Activated CD8-positive, alpha-beta memory T cell treated with anti-CD3 and anti-CD28 coated beads for 48 hours (primary cell): ENCODE data around the gene SEL1L.
"Not testable (repeated sequence)": the region's sequence is repeated elsewhere in the genome, so short reads cannot be mapped to it uniquely, and the experiment has no call there.

Experiments
- DNase-seq, 3 experiments: peaks; one replicate each; pipeline ENCODE4 v3.0.0-alpha.2; 2020; ENCODE audit warnings: low read depth in 2 of 3, low spot score in 2 of 3

SEL1L gene

DNA sequence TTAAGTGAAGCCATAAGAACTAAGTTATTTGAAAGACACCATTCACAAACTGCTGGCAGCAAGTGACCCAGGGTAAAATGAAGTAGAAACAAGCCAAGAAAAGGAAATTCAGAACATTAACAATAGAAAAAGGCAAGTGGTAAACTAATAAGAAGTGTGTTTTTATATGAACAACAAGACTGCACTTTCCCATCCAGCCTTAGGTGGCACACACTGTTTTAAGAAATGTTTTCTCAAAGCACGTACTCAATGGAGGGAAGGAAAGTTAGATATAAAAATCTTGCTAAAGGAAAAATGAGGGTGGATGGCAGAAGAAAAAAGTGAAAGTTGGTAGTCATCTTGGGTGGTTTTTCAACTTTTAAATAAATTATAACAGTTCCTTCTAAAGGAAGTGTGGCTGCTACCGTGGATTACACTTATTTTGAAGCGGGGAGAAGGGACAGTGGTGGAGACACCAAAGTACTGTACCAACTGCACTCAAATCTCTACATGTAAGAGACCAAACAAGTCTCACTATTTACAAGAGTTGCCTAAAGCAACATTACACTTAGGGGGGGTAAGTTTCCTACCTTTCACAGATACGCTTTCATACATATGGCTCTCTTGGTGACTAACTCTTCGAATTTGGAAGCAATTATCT is 58.8 kb downstream of the SEL1L start:
- DNase-seq: no peak

DNA sequence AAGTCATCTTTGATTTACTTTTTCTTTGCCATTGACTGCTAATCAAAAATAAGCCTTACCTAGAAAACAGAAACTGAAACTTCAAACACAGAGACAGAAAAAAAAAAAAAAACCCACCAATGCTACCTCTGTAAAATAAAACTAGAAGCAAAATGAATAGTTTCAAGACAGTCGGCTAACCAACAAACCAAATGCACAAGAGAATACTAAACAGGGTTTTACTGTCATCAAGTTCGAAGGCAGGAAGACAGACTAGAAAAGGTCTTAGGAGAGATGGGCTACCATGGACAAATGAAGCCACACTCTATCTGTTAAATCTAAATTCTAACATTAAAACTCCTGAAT is 59.5 kb downstream of the SEL1L start:
- no peak for DNase-seq

DNA sequence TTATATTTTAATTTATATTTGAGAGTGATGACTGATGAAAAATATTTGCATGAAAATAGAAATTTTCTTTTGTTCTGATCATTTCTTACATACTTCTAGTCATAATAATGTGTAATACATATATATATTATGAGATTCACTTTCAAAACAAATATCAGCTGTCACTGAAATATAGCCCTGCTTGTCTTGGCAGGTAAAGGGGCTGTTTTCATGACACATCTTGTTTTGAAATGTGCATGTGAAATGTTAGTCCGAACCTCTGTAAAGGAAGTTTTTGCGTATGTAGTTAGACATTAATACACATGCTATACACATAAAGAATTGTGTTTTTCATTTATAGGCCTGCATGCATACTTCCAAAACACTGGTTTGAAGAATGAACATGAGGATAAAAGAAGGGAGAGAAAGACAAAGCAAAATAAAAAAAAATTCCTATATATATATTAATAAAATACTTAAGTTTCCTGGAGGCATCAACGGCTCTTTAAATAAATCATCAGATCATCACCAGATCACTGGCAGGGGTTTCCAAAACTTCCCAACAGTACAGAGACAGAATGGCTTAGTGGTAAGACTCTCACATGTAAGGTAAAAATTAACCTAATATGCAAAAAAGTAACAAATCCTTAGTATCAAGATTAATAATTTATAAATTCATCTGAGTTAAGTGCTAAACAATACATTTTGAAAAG is 60.1 kb downstream of the SEL1L start:
- DNase-seq: no peak

DNA sequence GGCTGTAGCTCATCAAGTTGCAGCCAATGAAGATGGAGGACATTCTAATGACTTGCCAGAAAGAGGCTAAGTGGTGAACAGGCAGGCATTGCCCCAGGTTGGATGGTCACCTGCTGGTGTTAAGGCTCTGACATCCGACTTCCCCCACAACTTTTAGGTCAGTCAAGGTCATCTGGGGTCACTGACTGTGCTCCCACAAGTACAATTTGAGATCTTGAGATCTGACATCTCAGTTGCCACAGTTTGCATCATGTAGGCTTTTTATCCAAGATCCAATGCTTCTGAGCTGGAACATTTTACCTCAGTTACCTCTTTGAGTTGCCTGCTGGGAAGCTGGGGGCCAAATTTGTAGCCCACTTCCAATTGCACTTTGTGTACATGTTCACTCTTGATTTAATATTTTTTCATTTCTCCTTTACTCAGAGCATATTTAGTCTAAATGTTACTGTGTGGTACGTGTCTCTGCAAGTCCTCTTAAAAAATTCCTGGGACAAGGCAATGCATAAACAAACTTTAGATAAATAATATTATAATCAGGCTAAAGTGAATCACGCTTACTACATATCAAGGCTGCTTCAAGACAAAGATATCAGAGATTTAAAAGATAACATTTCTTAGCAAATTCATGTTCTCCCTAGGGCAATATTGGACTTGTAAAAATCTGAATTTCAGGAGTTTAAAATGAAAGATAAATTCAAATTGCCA is 61.4 kb downstream of the SEL1L start:
- DNase-seq: no peak

DNA sequence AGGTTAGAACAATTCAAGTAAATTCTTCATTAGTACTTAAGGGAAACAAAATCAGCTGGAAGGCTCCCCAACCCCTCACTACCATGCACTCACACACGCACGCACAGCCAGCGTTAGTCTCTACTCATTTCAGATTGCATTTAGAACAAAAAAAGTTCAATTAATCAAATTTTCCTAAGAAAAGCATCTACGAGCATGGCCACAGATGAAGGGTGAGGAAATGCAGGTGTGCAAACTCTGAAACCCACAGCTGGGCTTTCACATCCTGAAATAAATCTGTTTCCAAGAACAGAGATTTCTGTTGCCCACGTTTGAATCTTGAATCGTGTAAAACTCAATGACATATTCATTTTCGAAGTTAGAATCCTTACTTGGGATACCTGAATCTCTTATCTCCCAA is 62.6 kb downstream of the SEL1L start:
- DNase-seq: no peak

DNA sequence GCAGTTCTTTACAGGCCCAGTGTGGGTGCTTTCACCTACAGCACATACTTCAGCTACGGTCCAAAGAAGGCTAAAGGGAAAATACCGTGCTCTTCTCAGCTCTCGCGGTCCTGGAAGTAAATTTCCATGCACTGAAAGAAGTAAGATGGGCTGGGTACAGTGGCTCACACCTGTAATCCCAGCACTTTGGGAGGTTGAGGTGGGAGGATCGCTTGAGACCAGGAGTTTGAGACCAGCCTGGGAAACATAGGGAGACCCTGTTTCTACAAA is 63.2 kb downstream of the SEL1L start:
- not testable (repeated sequence) for DNase-seq

DNA sequence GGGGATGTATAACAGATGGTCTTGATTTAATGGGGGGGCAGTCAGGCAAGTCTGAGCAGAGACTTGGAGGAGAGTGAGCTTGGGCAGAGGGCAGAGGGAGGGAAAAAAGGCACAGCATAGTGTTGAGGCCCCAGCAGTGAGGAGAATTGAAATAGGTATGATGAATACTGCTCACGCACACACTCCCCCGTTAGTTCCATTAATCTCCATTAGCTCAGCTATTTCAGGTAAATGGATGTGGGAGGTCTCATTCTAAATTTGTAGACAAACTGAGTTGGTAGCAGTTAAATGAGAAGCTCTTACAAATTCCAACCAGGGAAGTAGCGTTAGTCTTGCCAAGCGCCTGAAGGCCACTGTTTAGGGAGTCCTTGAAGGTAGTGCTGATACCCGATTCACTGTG is 66.8 kb downstream of the SEL1L start:
- no peak for DNase-seq

DNA sequence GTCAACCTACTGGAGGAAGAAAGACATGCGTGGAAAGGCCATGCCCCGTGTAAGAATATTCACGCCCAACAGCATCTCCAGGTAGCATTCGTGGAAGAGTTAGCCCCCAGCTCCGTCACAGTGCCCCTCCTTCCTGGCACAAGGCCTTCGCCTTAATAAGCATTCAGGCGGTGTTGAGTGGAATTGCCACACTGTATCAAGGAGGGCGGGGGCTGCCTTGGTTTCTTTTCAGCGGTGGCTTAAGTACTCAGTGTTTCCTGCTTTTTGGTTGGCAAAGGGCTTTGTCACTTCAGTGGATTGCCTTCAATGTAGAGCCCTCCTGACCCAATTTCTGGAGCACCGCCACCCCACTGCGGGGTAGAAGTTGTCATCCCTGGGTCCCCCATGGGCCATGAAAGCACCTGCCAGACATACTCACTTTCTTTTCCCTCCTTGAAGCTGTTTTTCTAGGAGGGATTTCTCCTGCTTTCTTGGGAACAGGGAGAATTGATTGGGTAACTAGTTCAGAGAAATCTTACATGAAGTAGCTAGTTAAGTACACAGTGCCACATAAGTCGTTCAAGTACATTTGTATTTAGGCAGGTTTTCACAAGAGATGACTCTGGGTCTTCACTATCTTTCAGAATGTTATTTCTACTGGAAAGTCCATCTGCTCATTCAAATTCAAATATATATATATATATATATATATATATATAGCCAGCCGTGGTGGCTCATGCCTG is 68.0 kb downstream of the SEL1L start:
- DNase-seq: no peak

DNA sequence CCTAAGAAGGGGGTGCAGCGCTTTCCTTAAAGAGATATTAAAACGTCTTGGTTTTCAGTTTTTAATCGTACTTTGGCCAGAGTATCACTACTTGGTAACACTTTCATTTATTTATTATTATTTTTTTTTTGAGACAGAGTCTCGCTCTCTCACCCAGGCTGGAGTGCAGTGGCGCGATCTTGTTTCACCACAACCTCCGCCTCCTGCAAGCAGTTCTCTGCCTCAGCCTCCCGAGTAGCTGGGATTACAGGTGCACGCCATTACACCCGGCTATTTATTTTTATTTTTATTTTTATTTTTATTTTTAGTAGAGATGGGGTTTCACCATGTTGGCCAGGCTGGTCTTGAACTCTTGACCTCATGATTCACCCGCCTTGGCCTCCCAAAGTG is 68.7 kb downstream of the SEL1L start:
- not testable (repeated sequence) for DNase-seq

DNA sequence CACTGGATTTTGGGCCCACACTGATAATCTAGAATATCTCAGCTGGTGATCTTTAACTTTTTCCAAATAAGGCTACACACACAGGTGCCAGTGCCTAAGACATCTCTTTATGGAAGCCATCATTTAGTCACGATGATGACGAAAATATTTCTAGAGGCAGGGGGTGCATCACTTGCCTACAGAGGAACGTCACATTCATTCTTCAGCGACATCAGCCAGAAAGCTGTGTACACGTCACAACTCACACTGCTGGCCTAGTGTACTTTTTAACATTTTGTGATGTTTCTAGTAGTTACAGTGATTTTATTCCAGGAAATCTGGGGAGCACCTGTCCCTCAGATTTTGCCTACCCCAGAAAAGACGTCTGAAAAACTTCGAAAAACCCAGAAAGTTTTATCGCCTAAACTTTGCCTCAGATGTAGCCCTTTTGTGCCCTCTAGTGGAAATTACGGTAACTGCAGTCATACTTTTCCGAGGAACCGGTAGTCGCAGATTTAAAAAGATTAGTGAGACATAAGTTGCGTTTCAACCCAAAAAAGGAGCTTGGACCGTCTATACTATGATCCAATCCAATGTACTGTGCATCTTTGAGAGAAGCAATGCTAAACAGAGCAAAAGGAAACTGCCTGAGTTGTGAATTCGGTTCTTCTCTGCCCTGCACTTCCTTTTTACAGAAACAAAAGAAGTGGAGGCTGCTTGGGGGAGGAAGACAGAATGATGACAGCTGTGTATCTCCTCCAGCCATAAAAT is 69.2 kb downstream of the SEL1L start:
- DNase-seq: peak in 1 of 3 experiments; percentile 42

DNA sequence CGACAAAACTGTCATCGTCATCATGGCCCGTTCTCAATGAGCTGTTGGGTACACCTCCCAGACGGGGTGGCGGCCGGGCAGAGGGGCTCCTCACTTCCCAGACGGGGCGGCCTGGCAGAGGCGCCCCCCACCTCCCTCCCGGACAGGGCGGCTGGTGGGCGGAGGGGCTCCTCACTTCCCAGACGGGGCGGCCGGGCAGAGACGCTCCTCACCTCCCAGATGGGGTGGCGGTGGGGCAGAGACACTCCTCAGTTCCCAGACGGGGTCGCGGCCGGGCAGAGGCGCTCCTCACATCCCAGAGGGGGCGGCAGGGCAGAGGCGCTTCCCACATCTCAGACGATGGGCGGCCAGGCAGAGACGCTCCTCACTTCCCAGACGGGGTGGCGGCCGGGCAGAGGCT is 71.3 kb downstream of the SEL1L start:
- DNase-seq: not testable (repeated sequence)

DNA sequence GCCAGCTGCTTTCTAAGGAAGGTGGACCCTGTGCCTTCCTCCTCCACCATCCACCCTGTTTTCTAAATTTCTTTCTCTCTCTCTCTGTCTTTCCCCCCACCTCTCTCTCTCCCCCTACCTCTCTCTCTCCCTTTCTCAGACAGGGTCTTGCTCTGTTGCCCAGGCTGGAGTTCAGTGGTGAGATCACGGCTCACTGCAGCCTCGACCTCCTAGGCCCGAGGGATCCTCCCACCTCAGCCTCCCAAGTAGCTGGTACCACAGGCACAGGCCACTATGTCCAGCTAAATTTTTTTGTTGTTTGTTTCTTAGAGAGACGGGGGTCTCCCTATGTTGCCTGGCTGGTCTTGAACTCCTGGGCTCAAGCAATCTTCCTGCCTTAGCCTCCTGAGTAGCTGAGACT is 73.7 kb downstream of the SEL1L start:
- DNase-seq: no peak

DNA sequence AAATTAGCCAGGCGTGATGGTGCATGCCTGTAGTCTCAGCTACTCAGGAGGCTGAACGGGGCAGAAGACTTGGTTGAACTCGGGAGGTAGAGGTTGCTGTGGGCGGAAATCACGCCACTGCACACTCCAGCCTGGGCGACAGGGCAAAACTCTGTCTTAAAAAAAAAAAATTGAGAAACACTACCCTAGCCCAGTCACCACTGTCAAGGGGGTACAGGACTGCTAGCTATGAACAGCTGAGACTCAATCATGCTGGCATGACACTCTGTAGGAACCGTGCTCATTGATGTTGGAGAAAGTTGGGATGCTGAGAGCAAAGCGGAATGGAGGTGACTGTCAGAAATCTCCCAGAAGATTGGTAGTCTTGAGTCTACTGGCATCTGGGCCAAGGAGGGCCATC is 75.3 kb downstream of the SEL1L start:
- no peak for DNase-seq

DNA sequence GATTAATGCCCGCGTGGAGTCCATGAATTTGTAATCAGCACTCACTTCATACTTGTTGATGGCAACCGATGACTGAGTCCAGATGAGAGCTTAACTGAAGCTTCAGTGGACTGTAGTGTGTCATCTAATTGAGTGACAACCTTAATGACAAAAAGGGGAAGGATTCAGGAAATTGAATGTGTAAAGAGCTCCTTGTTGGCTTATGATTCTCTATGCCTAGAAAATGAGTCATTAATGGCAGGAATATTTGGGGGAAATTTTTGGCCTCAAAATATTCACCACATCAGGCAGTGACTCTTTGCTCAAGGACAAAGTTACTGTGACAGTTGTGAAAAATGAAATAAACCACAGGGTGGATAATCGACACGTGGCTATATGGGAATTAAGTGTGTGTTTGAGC is 78.3 kb downstream of the SEL1L start:
- DNase-seq: no peak

DNA sequence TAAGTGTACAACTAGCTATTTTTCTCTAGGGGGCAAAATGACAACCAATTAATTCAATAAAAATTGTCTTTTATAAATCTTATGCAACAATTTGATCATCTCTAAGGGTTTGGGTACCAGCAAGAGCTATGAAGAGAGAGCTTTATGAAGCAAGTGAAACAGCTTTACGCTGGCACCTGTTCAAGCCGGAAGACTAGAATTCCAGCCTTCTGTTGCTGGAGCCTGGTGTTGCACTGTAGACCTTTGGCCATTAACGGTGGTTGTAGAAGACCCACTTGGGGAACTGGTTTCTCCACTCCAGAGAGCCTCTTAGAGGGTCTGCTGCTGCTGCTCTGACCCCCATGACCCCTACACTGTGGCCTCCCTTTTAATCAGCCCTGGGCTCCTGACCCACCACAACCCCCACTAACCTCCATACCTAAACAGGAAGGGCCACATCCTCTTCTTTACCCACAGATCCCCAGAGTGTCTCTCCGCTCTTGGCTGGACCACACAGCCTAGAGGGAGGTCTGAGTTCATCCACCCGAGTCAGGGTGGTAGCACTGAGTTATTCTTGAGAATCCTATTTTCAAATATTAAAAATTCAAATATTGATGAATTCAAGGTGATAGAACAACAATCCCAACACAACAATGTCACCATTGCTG is 79.0 kb downstream of the SEL1L start:
- DNase-seq: no peak

DNA sequence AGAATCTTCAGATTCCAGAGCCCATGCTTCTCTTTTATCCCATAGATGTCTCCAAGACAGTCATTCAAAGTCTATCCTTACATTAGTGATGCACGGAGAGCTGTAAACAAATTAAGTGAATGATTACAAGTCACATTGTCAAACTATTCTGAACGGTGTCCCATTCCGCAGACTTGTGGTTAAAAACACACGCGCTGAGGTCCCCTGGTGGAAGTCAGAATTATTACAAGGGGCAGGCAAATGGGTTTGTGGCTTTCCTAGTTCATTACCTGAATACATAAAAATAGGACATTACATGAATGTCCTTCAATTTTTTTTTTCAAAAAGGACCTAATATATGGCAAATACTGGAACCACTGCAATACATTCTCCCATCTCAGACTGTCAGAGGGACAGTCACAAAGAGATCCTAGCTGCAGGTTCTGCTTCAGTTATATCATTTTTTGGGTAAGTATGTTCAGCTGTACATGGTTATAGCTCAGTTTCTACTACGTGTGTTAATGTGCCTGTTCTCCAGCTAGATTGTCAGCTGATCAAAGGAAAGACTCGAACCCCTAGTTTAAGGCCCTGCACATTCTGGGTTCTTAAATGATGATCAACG is 80.4 kb downstream of the SEL1L start:
- DNase-seq: no peak

DNA sequence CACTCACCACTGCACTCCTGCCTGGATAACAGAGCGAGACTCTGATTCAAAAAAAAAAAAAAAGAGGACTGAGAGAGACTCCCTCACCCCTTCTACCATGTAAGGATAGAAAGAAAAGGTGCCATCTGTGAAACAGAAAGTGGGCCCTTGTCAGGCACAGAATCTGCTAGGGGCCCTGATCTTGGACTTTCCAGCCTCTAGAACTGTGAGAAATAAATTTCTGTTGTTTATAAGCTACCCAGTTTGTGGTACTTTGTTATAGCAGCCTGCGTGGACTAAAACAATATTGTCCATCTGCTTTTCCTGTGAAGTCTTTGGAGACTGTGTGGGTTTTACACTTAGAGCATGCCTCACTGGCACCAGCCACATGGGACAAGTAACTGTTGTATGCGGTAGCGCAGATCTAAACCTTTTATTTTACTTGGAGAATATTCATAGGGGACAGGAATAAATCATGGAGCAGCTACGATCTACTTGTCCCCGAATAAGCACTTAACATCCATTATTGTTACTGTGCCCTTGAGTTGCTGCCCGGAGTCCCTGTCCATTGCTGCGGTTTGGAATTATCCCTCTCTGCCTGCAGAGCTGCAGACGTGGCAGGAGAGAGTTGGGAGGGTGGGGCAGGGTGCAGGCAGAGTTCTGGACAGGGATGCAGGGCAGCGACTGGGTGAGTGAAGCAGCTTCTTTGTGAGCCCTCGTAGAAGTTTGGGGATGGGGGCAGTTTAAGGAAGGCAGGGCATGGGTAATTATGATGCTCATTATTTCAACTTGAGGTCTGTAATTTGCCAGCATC is 81.1 kb downstream of the SEL1L start:
- DNase-seq: no peak

DNA sequence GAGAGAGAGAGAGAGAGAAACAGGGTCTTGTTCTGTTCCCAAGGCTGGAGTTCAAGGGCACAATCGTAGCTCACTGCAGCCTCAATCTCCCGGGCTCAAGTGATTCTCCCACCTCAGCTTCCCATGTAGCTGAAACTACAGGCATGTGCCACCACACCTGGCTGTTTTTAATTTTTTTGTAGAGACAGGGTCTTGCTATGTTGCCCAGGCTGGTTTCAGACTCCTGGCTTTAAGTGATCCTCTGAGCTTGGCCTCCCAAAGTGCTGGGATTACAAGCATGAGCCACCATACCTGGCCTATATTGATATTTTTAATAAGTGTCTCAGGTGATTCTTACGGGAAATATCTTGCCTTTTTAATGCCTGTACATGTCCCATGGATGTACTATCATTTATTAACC is 82.7 kb downstream of the SEL1L start:
- no peak for DNase-seq

DNA sequence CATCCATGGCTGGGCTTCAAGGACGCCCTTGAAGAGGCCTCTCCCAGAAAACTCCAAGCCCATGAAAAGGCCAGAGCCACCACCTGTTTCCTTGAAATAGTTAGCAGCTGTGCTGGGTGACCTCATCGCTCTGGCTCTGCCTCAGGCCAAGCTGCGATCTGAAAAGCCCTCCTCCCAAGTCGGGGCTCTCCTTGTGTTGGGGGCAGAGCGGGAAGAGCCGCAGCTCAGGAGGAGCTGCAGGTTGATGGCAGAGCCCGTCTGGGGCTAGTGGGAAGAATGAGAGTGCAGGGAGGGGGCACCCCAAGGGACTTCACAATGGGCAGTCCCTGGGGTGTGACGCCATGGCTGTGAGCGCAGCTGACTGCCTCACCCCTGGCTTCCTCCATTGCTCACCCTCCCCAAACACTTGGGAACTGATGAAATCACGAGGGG is 83.5 kb downstream of the SEL1L start:
- DNase-seq: no peak

DNA sequence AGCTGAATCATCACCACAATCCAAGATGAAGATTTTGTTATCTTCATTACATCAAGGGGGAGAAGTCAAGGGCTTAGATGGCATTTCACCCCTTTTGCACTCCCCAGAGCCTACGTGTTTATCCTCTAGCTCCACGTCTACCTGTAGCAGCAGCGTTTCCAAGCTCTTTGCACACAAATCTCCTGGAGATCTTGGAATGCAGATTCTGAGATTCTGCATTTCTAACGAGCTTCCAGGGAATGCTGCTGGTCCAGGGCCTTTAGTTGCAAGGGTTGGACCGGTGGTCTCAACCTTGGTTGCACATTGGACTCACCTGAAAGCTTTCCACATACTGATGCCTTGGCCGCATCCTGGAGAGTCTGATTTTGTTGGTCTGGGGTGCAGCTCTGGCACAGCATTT is 84.1 kb downstream of the SEL1L start:
- no peak for DNase-seq
